HG03280 (cell line): ENCODE data around the gene ZNF835.

ENCODE experiments used
- ATAC-seq: cut with Tn5 transposase; IDR thresholded peaks from one replicate; pipeline ENCODE4 v1.9.1; 2021; ENCODE audit warnings: mild to moderate bottlenecking, moderate library complexity; ENCODE audit not compliant: unreplicated experiment

The ZNF835 gene

DNA sequence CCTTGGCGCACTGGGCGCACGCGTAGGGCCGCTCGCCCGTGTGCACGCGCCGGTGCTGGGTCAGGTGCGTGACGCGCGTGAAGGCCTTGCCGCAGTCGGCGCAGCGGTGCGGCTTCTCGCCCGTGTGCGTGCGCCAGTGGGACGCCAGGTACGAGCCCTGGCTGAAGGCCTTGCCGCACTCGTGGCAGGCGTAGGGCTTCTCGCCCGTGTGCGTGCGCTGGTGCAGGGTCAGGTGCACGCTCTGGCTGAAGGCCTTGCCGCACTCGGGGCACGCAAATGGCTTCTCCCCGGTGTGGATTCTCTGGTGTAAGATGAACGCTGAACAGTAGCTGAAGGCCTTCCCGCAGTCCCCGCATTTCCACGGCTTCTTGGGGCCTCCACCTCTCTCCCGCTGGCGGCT is 7.0 kb downstream of the ZNF835 start:
- no peak for ATAC-seq

DNA sequence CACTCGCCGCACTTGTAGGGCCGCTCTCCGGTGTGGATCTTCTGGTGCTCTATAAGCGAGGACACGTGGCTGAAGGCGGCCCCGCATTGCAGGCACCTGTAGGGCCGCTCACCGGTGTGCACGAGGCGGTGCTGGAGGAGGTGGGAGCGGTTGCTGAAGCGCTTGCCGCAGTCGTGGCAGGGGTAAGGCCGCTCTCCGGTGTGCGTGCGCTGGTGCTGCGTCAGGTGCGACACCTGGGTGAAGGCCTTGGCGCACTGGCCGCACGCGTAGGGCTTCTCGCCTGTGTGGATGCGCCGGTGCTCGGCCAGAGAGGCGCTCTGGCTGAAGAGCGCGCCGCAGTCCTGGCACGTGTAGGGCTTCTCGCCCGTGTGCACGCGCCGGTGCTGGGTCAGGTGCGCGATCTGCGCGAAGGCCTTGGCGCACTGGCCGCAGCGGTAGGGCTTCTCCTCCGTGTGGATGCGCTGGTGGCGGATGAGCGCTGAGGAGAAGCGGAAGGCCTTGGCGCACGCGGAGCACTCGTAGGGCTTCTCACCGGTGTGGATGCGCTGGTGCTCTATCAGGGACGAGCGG is 7.5 kb downstream of the ZNF835 start:
- ATAC-seq = no peak

DNA sequence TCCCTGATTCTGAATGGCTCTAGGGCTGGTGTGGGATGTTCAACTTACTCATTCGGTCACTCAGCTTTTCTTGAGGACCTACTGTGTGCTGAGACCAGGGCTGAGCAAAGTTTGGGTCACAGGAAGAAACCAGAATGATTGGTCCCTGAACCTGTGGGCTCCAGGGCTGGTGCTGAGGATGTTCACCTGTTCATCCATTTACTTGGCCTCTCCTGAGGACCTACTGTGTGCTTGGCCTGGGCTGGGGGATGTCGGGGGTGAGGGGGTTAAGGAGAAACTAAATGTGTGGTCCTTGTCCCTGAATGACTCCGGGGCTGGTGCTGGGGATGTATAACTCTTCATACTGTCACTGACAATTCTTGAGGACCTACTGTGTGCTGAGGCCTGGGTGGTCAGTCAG is 10.3 kb downstream of the ZNF835 start:
- ATAC-seq = no peak

DNA sequence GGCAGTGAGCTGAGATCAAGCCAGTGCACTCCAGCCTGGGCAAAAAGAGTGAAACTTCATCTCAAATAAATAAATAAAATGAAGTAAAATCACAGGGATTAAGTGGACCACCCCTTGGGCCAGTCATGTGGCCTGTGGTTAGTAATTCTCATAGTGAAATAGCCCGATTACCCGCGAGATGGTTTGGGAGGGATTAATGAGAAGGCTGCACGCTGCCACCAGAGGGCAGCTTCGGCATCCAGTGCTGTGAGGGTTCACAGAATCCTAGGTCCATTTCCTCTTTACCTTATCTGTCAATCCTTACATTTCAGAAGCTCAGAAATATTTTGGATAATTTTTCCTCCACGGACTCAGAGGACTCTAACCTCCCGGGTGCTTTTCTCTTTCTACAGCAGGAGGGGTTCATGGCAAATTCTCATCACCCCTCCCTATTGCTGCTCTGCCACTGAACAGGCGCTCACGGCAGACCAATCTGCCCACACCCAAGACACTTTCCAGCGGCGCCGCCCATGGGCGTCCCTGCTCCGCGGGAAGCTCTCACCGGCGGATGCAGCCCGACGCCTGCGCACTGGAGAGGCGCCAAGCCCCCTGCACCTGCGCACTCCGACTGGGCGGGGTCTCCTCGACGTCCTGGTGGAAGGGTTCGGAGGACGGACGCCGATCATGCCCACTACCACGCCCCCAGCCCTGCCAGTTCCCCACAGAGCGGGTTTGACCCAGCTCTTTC is 11.0 kb downstream of the ZNF835 start:
- ATAC-seq = no peak

DNA sequence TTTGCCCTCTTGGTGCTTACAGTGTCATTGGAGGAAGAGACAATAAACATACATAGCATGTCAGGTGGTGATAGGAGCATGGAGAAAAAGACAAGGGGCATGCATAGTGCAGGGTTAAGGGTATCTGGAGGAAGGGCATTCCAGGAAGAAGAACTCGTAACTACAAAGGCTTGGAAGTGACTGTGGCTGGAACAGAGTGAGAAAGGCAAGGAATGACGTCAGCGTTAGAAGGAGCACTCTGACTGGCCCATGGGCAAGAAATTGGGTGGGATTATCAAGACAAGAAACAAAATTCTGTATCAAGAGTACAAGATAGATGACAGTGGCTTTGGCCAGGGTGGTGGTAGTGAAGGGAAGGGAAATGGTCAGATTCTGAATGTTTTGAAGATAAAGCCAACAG is 17.4 kb downstream of the ZNF835 start:
- no peak for ATAC-seq

DNA sequence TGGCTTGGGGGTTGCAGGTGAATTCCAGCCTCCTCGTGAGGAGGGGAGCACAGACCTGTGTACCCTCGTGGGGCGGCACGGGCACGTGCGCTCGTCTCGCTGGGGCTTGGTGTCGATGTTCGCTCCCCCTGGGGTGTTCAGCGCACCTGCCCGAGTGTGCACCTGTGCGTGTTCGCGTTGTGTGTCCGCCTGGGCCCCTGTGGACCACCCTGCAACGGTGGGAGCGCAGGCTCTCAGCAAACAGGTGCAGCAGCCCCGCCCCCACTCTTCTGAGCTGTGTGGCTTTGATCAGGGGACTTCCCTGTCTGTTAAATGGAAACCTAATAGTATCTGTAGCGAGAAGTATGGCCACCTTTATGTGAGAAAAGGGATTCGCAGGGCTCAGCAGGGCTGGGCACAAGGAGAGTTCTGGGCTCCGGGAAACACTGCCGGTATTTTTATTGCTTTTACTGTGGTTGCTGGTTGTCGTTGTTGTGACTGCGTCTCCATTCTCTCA is 28.0 kb downstream of the ZNF835 start:
- ATAC-seq = no peak

DNA sequence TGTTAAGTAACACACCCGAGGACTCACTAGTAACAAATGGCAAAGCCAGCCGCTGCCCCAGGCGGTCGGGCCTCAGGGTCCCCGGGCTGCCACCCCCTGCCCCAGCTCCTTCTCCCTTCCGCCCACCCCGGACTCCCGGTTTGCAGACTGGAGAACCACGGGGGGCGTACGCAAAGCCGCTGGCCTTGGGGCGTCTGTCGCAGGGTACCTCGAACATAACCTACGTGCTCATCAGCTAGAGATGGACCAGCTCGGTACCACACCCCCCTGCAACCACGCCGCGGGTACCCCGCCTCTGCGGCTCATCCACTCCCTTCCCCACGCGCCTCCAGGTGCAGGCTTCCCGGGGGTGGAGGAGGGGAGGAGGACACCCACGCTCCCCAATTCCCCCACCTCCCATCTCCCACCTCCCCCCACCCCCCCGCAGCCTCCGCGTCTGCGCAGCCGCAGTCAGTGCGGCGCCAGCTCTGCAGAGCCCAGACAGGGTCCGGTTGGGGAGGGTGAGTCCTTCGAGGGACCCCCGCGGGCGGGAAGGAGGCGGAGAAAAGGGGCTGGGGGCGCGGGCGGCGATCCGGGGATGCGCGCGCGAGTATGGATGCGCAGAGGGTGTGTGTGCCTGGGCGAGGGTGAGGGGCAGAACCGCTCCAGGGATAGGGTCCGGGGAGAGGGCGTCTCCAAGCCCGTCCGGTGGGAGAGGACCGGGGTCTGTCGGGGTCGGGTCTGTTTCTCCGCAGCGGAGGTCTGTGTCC is 28.7 kb downstream of the ZNF835 start, which contains the start of gene SMIM17:
TSS of gene SMIM17 (plus strand) at position 449 of the 749 bp plus-strand sequence. CDS start 2,509 bp downstream, outside the sequence.
- ATAC-seq = no peak

DNA sequence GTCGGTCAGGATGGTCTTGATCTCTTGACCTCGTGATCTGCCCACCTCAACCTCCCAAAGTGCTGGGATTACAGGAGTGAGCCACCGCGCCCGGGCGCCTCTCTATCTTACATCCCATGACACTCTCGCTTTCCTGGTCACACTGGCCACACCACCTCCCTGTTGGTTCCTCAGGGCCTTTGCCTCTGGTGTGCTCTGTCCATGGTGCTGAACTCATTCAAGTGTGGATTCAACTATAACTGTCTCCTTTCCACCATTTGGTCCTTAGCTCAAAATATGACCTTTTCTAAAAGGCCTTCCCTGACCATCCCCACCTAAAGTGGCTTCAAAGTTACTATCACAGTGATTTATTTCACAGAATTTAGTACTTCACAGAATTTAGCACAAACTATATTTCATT is 32.3 kb downstream of the ZNF835 start:
- ATAC-seq = no peak

DNA sequence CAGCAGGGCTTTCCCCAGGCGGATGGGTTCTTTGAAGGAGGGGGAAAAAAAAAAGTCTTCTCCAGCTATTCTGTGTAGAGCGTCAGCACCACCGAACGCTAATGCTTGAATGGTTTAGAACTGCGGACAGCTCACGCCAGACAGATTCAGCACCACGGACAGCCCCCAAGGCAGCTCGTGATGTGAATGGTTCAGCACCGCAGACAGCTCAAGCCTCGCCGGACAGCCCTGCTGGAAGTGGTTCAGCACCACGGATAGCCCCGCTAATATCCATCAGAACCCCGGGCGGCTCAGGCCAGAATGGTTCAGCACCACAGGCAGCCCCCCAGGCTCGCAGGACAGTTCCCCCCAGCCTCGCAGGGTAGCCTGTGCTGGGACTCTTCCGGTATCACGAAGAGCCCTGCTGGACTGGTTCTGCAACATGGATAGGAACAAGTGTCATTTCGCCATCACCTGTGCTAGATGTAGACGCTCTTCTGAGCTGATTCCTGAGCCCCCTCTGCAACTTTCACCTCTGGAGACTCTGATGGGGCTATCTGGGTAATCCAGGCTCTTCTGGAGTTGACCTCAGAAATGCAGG is 33.5 kb downstream of the ZNF835 start:
- ATAC-seq = no peak

DNA sequence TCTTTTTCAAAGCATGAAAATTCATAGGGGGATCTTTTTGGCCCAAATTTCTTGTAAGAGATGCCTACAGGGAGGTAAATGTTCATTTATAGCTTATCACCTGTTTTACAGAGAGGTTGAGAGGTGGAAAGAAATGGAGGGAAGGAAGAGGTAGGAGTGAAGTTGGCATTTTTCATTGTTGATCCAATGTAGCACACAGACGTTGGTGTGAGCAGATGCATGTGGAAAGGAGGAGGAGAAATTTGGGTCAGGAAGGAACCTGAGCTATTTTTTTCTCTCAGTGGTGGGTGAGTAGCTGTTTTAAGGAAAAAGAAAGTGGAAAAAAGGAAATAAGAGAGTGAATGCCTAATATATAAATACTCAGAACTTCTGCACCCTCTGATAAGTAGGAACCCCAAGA is 38.5 kb downstream of the ZNF835 start:
- ATAC-seq = no peak

DNA sequence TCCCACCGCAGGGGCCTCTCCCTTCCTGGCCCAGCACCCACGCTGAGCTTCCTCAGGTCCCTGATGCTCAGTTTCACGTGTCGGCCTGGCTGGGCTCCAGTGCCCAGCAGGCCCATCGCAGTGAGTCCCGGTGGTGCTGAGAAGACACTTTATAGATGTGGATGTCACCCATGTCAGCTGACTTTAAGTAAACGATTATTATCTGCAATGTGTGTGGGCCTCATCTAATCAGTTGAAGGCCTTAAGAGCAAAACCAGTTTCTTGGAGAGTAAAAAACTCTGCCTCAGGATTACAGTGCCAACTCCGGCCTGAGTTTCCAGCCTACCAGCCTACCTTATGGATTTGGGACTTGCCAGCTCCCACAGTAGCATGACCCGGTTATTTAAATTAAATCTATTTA is 45.8 kb downstream of the ZNF835 start:
- no peak for ATAC-seq

DNA sequence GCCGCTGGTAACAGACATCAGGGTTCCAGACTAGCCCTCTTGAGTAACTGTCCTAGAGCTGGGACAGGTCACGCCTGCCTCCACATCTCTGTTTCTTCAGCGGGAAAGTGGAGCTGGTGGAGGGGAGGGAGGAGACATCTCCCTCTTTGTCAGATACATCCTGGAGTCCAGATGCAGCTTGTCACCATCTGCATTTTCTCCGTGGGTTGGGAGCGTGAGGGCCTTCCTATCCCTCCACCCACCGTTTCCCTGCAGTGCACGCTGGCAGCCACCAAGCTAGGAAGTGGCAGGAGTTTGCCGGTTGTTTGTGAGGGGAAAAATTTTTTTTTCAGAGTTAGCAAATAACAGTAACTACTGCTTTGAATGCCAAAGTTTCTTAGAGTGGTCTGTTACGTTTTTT is 48.6 kb downstream of the ZNF835 start:
- no peak for ATAC-seq

DNA sequence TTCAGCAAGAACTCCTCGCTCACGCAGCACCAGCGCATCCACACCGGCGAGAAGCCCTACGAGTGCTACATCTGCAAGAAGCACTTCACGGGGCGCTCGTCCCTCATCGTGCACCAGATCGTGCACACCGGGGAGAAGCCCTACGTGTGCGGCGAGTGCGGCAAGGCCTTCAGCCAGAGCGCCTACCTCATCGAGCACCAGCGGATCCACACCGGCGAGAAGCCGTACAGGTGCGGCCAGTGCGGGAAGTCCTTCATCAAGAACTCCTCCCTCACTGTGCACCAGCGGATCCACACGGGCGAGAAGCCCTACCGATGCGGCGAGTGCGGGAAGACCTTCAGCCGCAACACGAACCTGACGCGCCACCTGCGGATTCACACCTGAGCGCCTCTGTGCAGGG is 49.2 kb downstream of the ZNF835 start:
- no peak for ATAC-seq

DNA sequence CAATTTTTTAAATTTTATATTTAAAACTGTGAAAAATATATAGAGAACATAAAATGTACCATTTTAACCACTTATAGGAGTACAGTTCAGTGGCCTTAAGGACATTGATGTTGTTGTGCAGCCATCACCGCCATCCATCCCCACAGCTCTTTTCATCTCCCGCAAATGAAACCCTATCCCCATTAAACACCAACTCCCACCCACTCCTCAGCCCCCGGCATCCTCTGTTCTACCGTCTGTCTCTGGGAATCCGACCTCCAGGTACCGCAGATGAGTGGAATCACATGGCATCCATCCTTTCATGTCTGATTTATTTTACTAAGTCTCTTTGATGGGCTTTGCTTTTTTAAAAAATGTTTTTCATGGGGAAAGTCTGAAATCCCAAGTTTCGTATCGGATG is 52.4 kb downstream of the ZNF835 start:
- ATAC-seq = no peak

DNA sequence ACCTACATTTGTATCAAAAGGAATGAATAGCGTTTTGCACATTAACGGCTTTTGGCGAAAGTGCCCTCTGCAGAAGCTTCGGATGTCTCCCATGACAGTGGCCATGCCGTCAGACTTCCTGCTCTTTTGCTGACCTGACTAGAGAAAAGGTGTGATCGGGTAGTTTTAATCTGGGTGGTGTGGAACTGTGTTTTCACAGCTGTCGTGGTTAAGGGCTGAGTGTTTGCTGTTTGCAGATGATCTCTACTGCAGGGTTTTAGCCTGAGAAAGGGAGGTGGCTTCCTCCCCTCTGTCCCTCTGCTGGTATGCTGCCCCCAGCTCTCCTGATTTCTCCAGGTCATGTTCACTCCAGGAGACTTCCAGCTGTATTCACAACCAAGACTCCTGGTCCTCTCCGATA is 54.0 kb downstream of the ZNF835 start:
- ATAC-seq = no peak

DNA sequence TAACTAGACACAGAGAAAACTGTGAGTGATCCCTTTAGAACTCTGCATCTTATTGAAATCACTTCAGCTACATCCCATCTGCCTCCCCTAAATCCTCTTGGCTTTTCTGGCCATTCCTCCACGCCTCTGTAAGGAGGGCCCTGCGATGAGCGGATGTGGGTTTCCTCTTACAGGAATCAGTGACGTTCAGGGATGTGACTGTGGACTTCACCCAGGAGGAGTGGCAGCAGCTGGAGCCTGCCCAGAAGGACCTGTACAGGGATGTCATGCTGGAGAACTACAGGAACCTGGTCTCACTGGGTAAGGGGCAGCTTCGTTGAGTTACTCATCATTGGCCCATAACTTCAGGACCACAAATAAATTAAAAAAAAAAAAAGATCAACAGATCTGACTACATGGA is 57.9 kb downstream of the ZNF835 start:
- no peak for ATAC-seq

DNA sequence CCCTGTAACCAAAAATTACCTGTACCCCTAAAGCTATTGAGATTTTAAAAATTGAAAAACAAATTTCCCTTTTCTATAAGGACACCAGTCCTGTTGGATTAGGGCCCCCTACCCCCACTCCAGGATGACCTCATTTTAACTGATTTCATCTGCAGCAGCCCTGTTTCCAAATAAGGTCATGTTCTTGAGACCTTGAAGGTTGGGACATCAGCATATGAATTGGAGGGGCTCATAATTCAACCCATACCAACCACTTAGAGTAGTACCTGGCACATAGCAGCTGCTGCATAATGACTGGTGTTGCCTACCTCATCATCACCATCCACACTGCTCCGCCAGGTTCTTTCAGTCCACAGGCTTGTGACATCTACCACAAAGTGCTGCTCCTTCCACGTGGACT is 58.8 kb downstream of the ZNF835 start:
- ATAC-seq = no peak
